Fibroblast of the aortic adventitia (primary cell): Measurements from ENCODE around the gene TRIM28. TPM values are rescaled to one million over a fixed set of nuclear protein-coding genes. Genes with fewer than 3 reads are reported as not detected.

Experiments
- DNase-seq: peaks from one replicate; pipeline ENCODE4 v3.0.0-alpha.2; 2010; ENCODE audit warnings: low read depth
- H3K4me3 ChIP-seq: 2 replicates; pipeline ENCODE4 v1.5.1; 2011; ENCODE audit warnings: low read depth, mild to moderate bottlenecking, control low read depth, low read length, moderate library complexity
- CTCF ChIP-seq: IDR thresholded peaks from 2 replicates; pipeline ENCODE4 v1.5.1; 2011; ENCODE audit warnings: mild to moderate bottlenecking, low read length, control low read depth, inconsistent platforms; ENCODE audit not compliant: insufficient read depth
- total RNA-seq: library from RNA; depleted of rRNA; stranded (reverse); fragments of >200 nt; gene quantifications from 2 replicates; pipeline ENCODE4 v1.2.3, GENCODE V29; 2012; ENCODE audit warnings: low replicate concordance

TRIM28 gene
- total RNA-seq, 1 donor, result 233 TPM

DNA sequence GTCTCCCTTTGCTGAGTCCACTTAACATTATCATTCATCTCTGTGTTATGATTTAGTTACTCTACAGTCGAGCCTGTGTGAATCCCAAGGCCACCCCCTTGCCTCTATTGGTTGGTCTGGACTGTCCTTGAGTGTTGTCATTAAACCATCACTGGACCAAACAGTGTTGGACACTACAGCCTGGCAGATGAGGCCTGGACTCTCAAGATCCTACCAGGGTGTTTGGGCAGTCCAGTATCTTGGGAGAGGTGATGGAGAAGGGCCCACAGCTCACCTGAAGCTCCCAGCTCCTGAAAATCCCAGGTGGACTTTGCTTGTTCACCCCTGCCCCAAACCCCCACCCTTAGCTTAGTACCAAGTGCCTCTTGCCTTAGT is 7.2 kb downstream of the TRIM28 start:
- no peak overlapping the region for H3K4me3 ChIP-seq
- no peak for TF ChIP-seq CTCF
- no peak for DNase-seq

GRCh38 chr19:58551577-58552471 is 8.0 kb downstream of the TRIM28 start:
- no peak overlapping the region for H3K4me3 ChIP-seq
- DNase-seq, result no peak
- TF ChIP-seq CTCF, result no peak

DNA sequence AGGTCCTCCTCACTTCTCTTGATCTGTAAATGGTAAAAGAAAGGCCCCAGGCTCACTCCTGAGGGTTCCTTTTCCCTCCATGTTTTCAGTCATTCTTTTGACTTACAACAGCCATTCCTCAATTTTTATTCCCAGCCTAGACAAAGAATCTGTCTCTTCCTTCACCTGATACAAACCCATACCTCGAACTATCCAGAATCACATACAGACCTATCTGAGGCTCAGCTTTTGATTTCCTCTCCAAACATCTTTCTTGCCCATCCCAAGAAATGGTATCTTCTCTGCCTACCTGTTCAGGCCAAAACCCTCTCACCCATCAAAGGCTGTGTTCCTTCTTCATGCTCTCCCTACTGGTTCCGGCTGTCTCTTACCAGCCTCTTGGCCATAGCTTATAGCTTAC is 8.8 kb downstream of the TRIM28 start:
- DNase-seq, result no peak
- no peak for TF ChIP-seq CTCF
- H3K4me3 ChIP-seq, result no peak overlapping the region

- no peak for DNase-seq
- H3K4me3 ChIP-seq, result peak overlapping the region; percentile 78
- TF ChIP-seq CTCF, result no peak
Measured at GRCh38 chr19:58553799-58554493, 10.1 kb downstream of the TRIM28 start.

DNA sequence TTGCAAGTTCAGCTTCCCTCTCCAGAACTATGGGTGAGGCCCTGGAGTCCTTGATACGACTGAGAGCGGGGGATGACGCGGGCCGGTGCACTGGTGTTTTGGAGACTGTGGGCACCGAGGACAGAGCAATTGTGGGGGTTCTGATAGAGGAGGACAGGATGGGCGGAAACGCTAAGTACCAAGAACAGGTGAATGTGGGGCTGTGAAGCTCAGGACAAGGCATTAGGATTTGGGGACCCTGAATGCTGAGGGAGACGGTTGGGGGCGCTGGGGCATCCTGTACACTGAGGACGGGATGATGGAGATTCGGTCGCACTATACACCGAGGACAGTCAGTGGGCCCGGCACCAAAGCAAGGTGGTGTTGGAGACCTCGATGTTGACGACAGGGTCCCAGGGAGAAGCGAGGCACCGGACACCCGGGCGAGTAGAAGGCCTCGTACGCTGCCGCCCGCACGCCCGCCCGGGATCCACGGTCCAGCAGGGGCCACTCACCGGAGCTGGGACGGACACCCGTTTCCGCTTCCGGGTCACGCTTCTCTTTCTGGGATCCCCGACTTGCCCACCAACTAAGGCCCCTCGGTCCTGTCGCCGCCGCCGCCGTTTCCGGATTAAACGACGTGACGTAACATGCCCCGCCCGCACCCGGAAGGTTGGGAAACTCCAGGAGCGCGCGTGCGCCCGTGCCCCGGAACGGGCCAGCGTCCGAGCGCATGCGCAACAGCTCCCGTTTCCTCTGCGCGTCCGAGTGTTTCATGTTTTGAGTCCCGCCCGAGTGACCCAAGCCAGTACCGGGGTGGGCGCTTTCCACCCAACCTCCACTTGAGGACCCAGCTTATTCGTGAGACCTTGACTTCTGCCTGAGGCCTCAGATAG is 10.9 kb downstream of the TRIM28 start, which contains the start of gene CHMP2A:
Gene CHMP2A, minus strand, starts transcription at position 612 of the 875 bp plus-strand sequence. CDS start 893 bp downstream, outside the sequence.
- DNase-seq, result peak; percentile 96
- no peak for TF ChIP-seq CTCF
- H3K4me3 ChIP-seq, result peak within 1 kb of the TSS; percentile 78

DNA sequence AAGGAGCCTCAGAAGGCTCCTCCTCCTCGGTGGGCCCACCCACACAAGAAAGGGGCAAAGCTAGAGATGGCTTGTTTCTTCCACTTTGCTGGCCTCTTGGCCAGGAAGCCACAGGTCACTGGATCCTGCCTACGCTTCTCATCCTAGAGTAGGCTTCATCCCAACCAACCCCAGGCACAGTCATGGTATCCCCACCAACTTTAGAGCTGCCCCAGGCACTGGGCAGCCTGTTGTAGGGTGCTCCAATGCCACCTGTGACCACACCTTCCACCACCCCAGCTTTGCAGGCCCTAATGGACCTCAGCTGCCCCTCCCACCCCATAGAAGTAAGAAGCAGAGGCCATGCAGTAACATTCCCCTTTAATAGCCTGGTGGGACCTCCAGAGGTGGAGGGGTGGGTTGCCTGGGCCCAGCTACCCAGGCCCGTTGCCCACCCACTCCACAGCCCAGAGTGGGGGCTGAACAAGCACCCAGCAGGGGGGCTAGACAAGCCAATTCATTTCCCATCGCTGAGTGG is 11.6 kb downstream of the TRIM28 start:
- DNase-seq, result no peak
- TF ChIP-seq CTCF, result no peak

More for the DNA sequence above, 11.6 kb downstream of the TRIM28 start:
- H3K4me3 ChIP-seq, result peak overlapping the region; percentile 61
